Neural cell (in vitro differentiated cells): ENCODE data around the gene CDRT15. TPM values are rescaled to one million over a fixed set of nuclear protein-coding genes. Genes with fewer than 3 reads are reported as not detected.
"Not testable (repeated sequence)": the region's sequence is repeated elsewhere in the genome, so short reads cannot be mapped to it uniquely, and the experiment has no call there.

Experiments
- H2AFZ ChIP-seq: fragments of 200-600, 300-800 bp; sonication (generic), shearing (Covaris generic); 2 replicates; pipeline ENCODE4 v1.6.0; 2014; ENCODE audit warnings: low read depth, mild to moderate bottlenecking, antibody characterized with exemption, low read length, moderate library complexity
- H3F3A ChIP-seq: fragments of 200-600 bp; shearing (Covaris generic); 2 replicates; pipeline ENCODE4 v1.6.1; 2016; ENCODE audit warnings: mild to moderate bottlenecking, moderate library complexity, mixed read lengths, antibody characterized with exemption, low read length; ENCODE audit not compliant: insufficient read depth, poor library complexity, severe bottlenecking
- H3K27ac ChIP-seq: fragments of 200-600, 300-800 bp; sonication (generic), shearing (Covaris generic); 2 replicates; pipeline ENCODE4 v1.5.1; 2014; ENCODE audit warnings: mild to moderate bottlenecking, low read length, moderate library complexity
- H3K27me3 ChIP-seq: fragments of 300-800, 200-600 bp; sonication (generic), shearing (Covaris generic); 2 replicates; pipeline ENCODE4 v1.6.0; 2014; ENCODE audit warnings: mild to moderate bottlenecking, low read depth, low read length, moderate library complexity; ENCODE audit not compliant: insufficient read depth
- H3K36me3 ChIP-seq: fragments of 300-800, 200-600 bp; sonication (generic), shearing (Covaris generic); 2 replicates; pipeline ENCODE4 v1.5.1; 2014; ENCODE audit warnings: mild to moderate bottlenecking, antibody characterized with exemption, low read length, moderate library complexity; ENCODE audit not compliant: insufficient read depth
- H3K4me2 ChIP-seq: fragments of 300-800, 200-600 bp; sonication (generic), shearing (Covaris generic); 2 replicates; pipeline ENCODE4 v1.6.0; 2014; ENCODE audit warnings: mild to moderate bottlenecking, low read length
- H3K4me3 ChIP-seq: fragments of 300-800, 200-600 bp; sonication (generic), shearing (Covaris generic); 2 replicates; pipeline ENCODE4 v1.5.1; 2014; ENCODE audit warnings: mild to moderate bottlenecking, low read length, moderate library complexity
- H3K79me2 ChIP-seq: fragments of 200-600 bp; shearing (Covaris generic); replicated peaks from 2 replicates; pipeline ENCODE4 v1.6.0; 2014; ENCODE audit warnings: mild to moderate bottlenecking, low read length, moderate library complexity; ENCODE audit not compliant: insufficient read depth
- H3K9ac ChIP-seq: fragments of 300-800, 200-600 bp; sonication (generic), shearing (Covaris generic); 2 replicates; pipeline ENCODE4 v1.6.1; 2016; ENCODE audit warnings: mild to moderate bottlenecking, low read length, mixed read lengths
- H3K9me2 ChIP-seq: fragments of 200-600 bp; shearing (Covaris generic); 2 replicates; pipeline ENCODE4 v1.6.1; 2016; ENCODE audit warnings: mild to moderate bottlenecking, low read length, mixed read lengths; ENCODE audit not compliant: insufficient read depth
- H3K9me3 ChIP-seq: fragments of 200-600, 300-800 bp; sonication (generic), shearing (Covaris generic); 2 replicates; pipeline ENCODE4 v1.6.1; 2016; ENCODE audit warnings: mild to moderate bottlenecking, mixed run types, low read length, moderate library complexity, mixed read lengths
- H4K20me1 ChIP-seq: fragments of 200-600 bp; shearing (Covaris generic); 2 replicates; pipeline ENCODE4 v1.6.1; 2016; ENCODE audit warnings: mild to moderate bottlenecking, mixed run types; ENCODE audit not compliant: insufficient read depth
- polyA plus RNA-seq: library from polyadenylated mRNA; depleted of rRNA; stranded (reverse); fragments of >200 nt; gene quantifications from 2 replicates; pipeline ENCODE4 v1.2.3, GENCODE V29; 2014

CDRT15 gene
- polyA plus RNA-seq, 1 donor from 2014 or later: not detected

GRCh38 chr17:14186443-14186842 lies 50.2 kb downstream of the CDRT15 start:
- H3F3A ChIP-seq, H2AFZ ChIP-seq, H3K4me2 ChIP-seq, H3K27ac ChIP-seq, H3K79me2 ChIP-seq, H3K9me3 ChIP-seq, H3K27me3 ChIP-seq, H3K9me2 ChIP-seq, H3K4me3 ChIP-seq, H3K9ac ChIP-seq, H3K36me3 ChIP-seq, H4K20me1 ChIP-seq: not testable (repeated sequence)

Other genes starting within 250 kb of the CDRT15 start
- 7.2 and 15.9 TPM in 2 replicates for gene COX10, start 167.4 kb downstream of the CDRT15 start, polyA plus RNA-seq
- gene HS3ST3B1, start 64.2 kb upstream of the CDRT15 start, polyA plus RNA-seq: 0.56 and 0.58 TPM in 2 replicates